OCI-M2 (cell line): Measurements from ENCODE around the gene MLX.

Source experiments
- DNase-seq: peaks from one replicate; lab custom pipeline; 2025; ENCODE audit not compliant: unreplicated experiment; lab: John Stamatoyannopoulos, UW

Gene MLX, protein sequence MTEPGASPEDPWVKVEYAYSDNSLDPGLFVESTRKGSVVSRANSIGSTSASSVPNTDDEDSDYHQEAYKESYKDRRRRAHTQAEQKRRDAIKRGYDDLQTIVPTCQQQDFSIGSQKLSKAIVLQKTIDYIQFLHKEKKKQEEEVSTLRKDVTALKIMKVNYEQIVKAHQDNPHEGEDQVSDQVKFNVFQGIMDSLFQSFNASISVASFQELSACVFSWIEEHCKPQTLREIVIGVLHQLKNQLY

DNA sequence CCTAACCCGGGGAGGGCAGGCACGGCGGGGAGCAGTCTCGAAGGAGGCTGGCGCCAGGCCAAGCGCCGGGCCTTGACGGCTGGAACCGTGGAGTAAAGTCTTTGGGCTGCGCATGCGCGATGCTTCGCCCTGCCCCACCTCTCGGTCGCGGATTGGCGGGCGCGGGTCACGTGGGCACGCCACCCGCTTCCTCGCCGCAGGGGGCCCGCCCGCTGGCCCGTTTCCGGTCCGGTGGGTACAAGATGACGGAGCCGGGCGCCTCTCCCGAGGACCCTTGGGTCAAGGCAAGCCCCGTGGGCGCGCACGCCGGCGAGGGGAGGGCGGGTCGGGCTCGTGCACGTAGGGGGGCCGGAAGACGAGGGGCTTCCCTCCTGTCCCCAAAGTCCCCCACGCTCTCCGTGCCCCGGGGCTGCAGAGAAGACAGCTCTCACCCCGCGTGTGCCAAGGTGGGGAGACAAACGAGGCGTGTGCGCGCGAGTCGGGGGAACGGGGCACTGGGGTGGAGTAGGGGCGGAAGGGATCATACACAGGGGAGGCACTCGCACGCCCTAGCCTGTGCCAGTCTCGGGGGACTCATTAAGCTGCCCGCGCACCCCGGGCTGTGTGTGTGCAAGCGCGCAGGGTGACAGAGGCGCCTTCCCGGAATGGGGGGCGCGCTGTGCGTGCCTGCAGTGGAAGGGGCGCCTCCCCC lies at the start of gene MLX:
Gene MLX, plus strand, starts transcription at position 218 of the 691 bp plus-strand sequence. Its CDS starts 25 bp downstream, at position 243.
- DNase-seq = peak; percentile 62

GRCh38 chr17:42517516-42517915 lies 49.4 kb upstream of the MLX start:
- peak; percentile 45 for DNase-seq

DNA sequence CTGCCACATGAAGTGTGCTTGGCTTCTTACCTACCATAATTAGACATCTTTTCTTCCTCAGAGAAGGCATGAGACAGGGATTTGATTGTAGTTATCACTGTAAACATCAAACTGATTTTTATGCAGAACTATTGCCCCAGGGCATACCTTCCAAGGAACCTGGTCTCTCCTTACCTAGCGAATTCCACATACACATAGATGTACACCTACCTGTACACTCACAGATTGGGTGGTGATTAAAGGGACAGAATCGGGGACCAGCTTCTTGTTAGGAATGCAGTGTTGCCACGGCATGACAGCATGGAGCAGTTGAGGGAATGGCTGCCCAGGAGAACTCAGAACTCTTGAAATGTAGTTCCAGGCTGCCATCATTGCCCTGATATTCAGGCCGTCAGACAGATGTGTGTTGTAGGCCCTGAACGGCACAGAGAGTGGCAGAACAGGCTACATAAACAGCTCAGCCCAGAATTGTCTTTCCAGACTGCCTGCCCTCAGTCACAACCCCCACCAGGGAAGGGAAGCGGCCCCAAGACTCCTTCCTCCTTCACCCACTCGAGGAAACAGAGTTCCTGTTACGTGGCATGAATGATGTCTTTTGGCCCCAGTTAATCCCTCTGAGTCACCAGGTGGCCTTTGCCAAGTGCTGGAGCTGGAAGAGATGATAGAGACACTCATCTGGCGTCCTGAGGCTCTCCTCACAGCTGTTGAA lies 48.7 kb upstream of the MLX start:
- DNase-seq = no peak

- peak; percentile 45 for DNase-seq
Observed at GRCh38 chr17:42518755-42519545, 48.0 kb upstream of the MLX start.

- DNase-seq = no peak
Observed at GRCh38 chr17:42519546-42520491, 47.1 kb upstream of the MLX start.

- DNase-seq = no peak
Observed at GRCh38 chr17:42520540-42520951, 46.4 kb upstream of the MLX start.

DNA sequence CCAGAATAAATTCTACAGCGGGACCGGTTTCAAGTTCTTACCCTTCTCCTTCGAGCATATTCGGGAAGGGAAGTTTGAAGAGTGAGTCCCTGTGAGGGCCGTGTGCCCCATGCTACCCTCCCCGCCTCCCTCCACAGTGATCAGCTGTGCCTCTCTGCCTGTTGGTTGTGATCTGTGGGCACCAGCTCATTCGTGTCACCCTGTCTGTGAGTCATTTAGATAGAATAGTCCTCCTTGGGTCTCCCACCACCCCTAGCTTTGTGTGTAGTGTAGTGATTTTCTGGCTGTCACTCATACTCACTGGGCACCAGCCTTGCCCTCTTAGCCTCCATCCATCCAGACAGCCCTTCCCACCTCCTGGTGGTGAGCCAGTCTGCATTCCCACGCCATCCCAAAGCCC lies 45.9 kb upstream of the MLX start:
- DNase-seq = no peak

DNA sequence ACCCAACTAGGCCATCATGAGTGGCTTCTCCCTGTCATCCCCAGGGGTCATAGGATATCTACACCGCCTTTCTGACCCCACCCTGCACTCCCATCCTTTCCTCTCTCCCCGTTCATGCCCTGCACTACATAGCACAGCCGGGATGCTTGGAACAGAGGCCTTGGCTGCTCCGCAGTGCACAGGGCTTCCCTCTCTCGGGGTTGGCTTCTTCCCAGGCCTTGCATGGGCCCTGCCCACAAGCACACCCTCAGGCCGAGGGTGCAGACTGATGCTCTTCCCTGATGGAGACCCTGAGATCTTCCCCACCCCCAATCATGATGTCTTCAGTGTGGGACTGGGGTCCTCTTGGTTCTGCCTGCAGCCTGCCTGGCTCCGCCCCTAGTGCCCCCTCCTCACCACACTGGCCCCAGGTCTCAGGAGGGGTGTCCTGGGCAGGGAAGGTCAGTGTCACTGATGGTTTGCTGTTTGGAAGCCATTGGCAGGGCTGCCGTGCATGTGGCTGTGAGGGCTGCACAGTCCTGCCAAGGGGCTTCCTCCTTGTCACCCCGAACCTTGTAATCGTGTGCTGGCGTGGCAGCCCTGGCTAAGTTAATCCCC lies 45.1 kb upstream of the MLX start:
- no peak for DNase-seq

- no peak for DNase-seq
Observed at GRCh38 chr17:42522263-42522790, 44.6 kb upstream of the MLX start.

- DNase-seq = no peak
Observed at GRCh38 chr17:42522798-42523278, 44.1 kb upstream of the MLX start.

DNA sequence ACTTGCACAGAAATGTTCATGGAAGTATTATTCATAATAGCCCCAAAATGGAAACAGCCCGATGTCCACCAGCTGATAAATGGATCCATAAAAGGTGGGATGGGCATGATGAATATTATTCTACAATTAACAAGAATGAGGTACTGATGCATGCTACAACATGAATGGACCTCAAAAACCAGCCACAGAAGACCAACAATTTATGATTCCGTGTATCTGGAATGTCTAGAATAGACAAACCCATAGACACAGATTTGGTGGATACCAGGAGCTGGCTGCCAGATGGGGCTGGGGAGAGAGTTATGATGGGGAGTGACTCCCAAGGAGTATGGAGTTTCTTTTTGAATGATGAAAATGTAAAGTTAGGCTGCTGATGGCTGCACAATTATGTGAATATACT lies 41.7 kb upstream of the MLX start:
- no peak for DNase-seq

- no peak for DNase-seq
Observed at GRCh38 chr17:42526031-42526444, 40.9 kb upstream of the MLX start.

GRCh38 chr17:42527932-42528331 lies 39.0 kb upstream of the MLX start:
- no peak for DNase-seq

- no peak for DNase-seq
Observed at GRCh38 chr17:42529061-42529460, 37.8 kb upstream of the MLX start.

DNA sequence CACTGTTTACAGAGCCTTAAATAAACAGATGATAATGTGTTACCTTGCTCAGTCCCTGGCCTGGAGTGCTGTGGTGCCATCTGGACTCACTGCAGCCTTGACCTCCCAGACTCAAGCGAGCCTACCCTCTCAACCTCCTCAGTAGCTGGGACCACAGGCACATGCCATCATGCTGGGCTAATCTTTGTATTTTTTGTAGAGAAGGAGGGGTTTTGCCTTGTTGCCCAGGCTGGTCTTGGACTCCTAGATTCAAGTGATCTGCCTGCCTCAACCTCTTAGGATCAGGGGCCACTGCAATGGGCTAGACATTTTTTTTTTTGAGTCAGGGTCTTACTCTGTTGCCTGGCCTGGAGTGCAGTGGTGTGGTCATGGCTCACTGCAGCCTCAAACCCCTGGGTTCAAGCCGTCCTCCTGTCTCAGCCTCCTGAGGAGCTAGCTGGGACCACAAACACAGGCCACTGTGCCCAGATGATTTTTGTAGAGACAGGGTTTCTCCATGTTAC lies 35.9 kb upstream of the MLX start:
- DNase-seq = no peak

GRCh38 chr17:42531455-42532354 lies 35.2 kb upstream of the MLX start:
- no peak for DNase-seq

DNA sequence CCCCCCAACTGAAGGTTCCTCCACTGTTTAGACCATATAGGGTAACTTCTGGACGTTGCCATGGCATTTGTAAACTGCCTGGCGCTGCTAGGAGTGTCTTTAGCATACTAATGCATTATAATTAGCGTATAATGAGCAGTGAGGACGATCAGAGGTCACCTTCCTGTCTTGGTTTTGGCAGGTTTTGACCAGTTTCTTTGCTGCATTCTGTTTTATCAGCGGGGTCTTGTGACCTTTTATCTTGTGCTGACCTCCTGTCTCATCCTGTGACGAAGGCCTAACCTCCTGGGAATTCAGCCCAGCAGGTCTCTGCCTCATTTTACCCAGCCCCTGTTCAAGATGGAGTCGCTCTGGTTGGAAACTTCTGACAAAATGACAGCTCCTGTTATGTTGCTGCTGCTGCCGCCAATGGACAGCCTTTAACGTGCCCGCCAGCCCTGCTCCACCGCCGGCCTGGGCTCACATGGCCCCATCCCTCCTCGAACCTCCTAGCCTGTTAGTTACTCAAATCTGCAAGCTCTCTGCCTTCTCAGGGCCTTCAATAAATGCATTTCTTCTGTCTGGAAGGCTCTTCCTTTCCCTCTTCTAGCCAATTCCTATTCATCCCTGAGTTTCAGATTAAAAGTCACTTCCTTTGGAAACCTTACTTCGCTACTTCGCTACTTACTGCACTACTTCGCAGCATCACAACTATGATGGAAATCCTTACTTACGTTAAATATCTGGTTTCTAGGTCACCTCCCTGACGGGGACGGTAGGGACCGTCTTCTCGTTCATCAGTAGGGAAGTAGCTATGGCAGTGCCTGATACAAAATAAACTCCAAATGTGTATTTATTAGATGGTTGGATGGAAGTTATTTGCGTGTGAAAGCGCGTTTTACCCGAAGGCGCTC lies 31.5 kb upstream of the MLX start:
- no peak for DNase-seq
